ENCODE results near the gene PCDH1. TPM values are rescaled to one million over a fixed set of nuclear protein-coding genes. Genes with fewer than 3 reads are reported as not detected.

Gene PCDH1
- total RNA-seq, 4 donors from 2014 or later, result 92.5 to 217 (median 164) TPM

GRCh38 chr5:141817631-141818030 is 60.6 kb downstream of the PCDH1 start:
- 91 to 93% methylated on average over 6 of the region's 6 CpGs for WGBS, 2 donors (ENCODE audit: low coverage in 1 of 2)
- in situ Hi-C loops (cut with MboI; ENCODE audit: low pct_ligation_motif_present in 1 of 4, low pct_unique_long_range_greater_than_20kb in 1 of 4, low sequenced_read_pairs in 3 of 4) (no loop called here), intact Hi-C loops (cut with DNase I; ENCODE audit: low total_unique reads) (no loop called here)

GRCh38 chr5:141816598-141817399 is 61.4 kb downstream of the PCDH1 start:
- H3K27ac ChIP-seq, result peak overlapping the region in 1 of 4 donors; percentile 11
- no peak for DNase-seq
- intact Hi-C loops (cut with DNase I; ENCODE audit: low total_unique reads), result no loop called here

More at GRCh38 chr5:141817631-141818030, 60.6 kb downstream of the PCDH1 start:
- no peak overlapping the region for H3K27ac ChIP-seq
- H3K9me3 ChIP-seq, result no peaks in the 10 kb centered on the region
- H3K36me3 ChIP-seq, result no peaks in the 10 kb centered on the region
- DNase-seq, result no peak
- H3K4me1 ChIP-seq, result peaks cover 0 to 11% (median 0%) of the 10 kb centered on the region in 4 donors
- TF ChIP-seq POLR2AphosphoS5 (IDR thresholded peaks at IDR 0.05), result no peak
- no peak for TF ChIP-seq EP300 (IDR thresholded peaks at IDR 0.05; ENCODE audit: low read depth)
- no peak for TF ChIP-seq POLR2A (IDR thresholded peaks at IDR 0.05)
- H3K4me3 ChIP-seq, result no peak overlapping the region
- peaks cover 4% of the 10 kb centered on the region for H3K27me3 ChIP-seq

GRCh38 chr5:141815796-141816180 is 62.4 kb downstream of the PCDH1 start:
- no peak for DNase-seq
- peak overlapping the region in 1 of 4 donors; percentile 11 for H3K27ac ChIP-seq
- intact Hi-C loops (cut with DNase I; ENCODE audit: low total_unique reads) (no loop called here), in situ Hi-C loops (cut with MboI; ENCODE audit: low pct_ligation_motif_present in 1 of 4, low pct_unique_long_range_greater_than_20kb in 1 of 4, low sequenced_read_pairs in 3 of 4) (no loop called here)
- no peak overlapping the region for H3K4me3 ChIP-seq
- no peaks in the 10 kb centered on the region for H3K9me3 ChIP-seq
- peaks cover 0 to 5% (median 0%) of the 10 kb centered on the region in 4 donors for H3K4me1 ChIP-seq
- peaks cover 15% of the 10 kb centered on the region for H3K27me3 ChIP-seq
- 81 to 100% methylated on average over 1 to 3 of the region's 3 CpGs for WGBS, 2 donors (ENCODE audit: low coverage in 1 of 2)
- no peak for TF ChIP-seq POLR2A (IDR thresholded peaks at IDR 0.05)
- TF ChIP-seq CTCF (IDR thresholded peaks at IDR 0.05), result no peak
- TF ChIP-seq EP300 (IDR thresholded peaks at IDR 0.05; ENCODE audit: low read depth), result no peak
- TF ChIP-seq POLR2AphosphoS5 (IDR thresholded peaks at IDR 0.05), result no peak
- no peaks in the 10 kb centered on the region for H3K36me3 ChIP-seq

More at GRCh38 chr5:141816598-141817399, 61.4 kb downstream of the PCDH1 start:
- in situ Hi-C loops (cut with MboI; ENCODE audit: low pct_ligation_motif_present in 1 of 4, low pct_unique_long_range_greater_than_20kb in 1 of 4, low sequenced_read_pairs in 3 of 4), result no loop called here
- no peaks in the 10 kb centered on the region for H3K36me3 ChIP-seq
- no peaks in the 10 kb centered on the region for H3K9me3 ChIP-seq
- peaks cover 0 to 4% (median 0%) of the 10 kb centered on the region in 4 donors for H3K4me1 ChIP-seq
- WGBS, 2 donors (ENCODE audit: low coverage in 1 of 2), result 57 to 91% methylated on average over 1 to 11 of the region's 11 CpGs
- H3K4me3 ChIP-seq, result no peak overlapping the region
- TF ChIP-seq POLR2A (IDR thresholded peaks at IDR 0.05) (no peak), EP300 (IDR thresholded peaks at IDR 0.05; ENCODE audit: low read depth) (no peak), POLR2AphosphoS5 (IDR thresholded peaks at IDR 0.05) (no peak), CTCF (IDR thresholded peaks at IDR 0.05) (no peak)
- peaks cover 7% of the 10 kb centered on the region for H3K27me3 ChIP-seq

GRCh38 chr5:141815051-141815795 is 63.0 kb downstream of the PCDH1 start:
- H3K27me3 ChIP-seq, result peaks cover 15% of the 10 kb centered on the region
- TF ChIP-seq EP300 (IDR thresholded peaks at IDR 0.05; ENCODE audit: low read depth) (no peak), POLR2A (IDR thresholded peaks at IDR 0.05) (no peak), CTCF (IDR thresholded peaks at IDR 0.05) (no peak), POLR2AphosphoS5 (IDR thresholded peaks at IDR 0.05) (no peak)
- peaks cover 0 to 5% (median 0%) of the 10 kb centered on the region in 4 donors for H3K4me1 ChIP-seq
- in situ Hi-C loops (cut with MboI; ENCODE audit: low pct_ligation_motif_present in 1 of 4, low pct_unique_long_range_greater_than_20kb in 1 of 4, low sequenced_read_pairs in 3 of 4), result no loop called here
- no peaks in the 10 kb centered on the region for H3K36me3 ChIP-seq
- no peak overlapping the region for H3K27ac ChIP-seq
- DNase-seq, result no peak
- H3K4me3 ChIP-seq, result no peak overlapping the region
- intact Hi-C loops (cut with DNase I; ENCODE audit: low total_unique reads), result no loop called here
- no peaks in the 10 kb centered on the region for H3K9me3 ChIP-seq

All from transverse colon (tissue), 4 donors.